ENCODE measurements around the gene TTLL12. TPM values are rescaled to one million over a fixed set of nuclear protein-coding genes. Genes with fewer than 3 reads are reported as not detected.

Gene TTLL12
- total RNA-seq, 1 experiment from 2014 or later = 63.4 TPM

DNA sequence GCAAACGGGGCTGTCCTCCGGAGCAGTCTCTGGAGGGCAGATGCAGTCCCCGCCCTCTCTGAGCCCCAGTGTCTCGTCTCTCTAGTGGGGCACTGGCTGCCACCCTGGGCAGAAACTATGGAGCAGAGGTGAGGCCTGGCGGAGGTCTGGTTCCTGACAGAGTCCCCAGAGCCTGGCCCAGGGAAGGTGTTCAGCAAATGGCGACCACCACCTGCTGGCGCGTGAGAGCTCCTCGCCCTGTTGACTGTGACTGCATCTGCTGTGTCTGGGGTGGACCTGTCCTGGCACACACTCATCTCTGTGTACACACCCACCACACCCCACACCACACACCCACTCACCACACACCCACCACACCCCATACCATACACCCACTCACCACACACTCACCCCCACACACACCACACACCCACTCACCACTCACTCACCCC, 18.3 kb upstream of the TTLL12 start:
- no TSS peak for BruUV-seq (replicated peaks)
- no peaks in the 10 kb centered on the region for H3K4me1 Mint-ChIP-seq (ENCODE audit: low read depth, unreplicated experiment)
- peaks cover 47% of the 10 kb centered on the region for H3K27me3 Mint-ChIP-seq (ENCODE audit: unreplicated experiment)
- intact Hi-C loops (cut with micrococcal nuclease; ENCODE audit: unreplicated experiment) = no loop called here
- no peak for DNase-seq
- no peaks in the 10 kb centered on the region for H3K9me3 Mint-ChIP-seq (ENCODE audit: low read depth, unreplicated experiment)
- no peak overlapping the region for H3K4me3 Mint-ChIP-seq (ENCODE audit: low read depth, unreplicated experiment)
- no peaks in the 10 kb centered on the region for H3K36me3 Mint-ChIP-seq (ENCODE audit: insufficient read depth, unreplicated experiment)
- no peak overlapping the region for H3K27ac Mint-ChIP-seq (ENCODE audit: unreplicated experiment)
- CTCF ChIA-PET = no interaction called here
- TF ChIP-seq, protein P1, sequence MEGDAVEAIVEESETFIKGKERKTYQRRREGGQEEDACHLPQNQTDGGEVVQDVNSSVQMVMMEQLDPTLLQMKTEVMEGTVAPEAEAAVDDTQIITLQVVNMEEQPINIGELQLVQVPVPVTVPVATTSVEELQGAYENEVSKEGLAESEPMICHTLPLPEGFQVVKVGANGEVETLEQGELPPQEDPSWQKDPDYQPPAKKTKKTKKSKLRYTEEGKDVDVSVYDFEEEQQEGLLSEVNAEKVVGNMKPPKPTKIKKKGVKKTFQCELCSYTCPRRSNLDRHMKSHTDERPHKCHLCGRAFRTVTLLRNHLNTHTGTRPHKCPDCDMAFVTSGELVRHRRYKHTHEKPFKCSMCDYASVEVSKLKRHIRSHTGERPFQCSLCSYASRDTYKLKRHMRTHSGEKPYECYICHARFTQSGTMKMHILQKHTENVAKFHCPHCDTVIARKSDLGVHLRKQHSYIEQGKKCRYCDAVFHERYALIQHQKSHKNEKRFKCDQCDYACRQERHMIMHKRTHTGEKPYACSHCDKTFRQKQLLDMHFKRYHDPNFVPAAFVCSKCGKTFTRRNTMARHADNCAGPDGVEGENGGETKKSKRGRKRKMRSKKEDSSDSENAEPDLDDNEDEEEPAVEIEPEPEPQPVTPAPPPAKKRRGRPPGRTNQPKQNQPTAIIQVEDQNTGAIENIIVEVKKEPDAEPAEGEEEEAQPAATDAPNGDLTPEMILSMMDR (IDR thresholded peaks at IDR 0.05; ENCODE audit: unreplicated experiment) = no peak

DNA sequence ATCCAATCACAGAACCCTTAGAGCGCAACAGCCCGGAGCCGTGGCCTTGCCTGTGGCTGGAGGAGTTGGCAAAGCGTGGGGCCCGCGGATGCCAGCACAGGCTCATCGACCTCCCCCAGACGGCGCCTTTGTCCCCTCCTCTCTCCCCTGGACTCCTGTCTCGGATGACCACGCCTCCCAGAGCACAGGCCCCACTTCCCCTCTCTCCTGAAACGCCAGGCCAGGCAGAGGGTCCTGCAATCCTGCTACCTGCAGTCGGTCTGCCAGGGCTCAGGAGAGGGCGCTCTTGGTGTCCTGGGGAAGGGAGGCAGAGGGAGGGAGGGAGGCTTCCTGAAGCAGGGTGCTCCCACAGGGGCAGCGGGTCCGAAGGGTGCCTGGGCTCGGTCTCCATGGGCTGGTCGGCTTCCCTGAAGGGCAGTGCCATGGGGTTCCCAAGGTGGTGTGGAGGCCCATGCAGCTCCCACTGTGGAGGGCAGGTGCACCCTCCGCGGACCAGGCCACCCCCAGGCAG, 16.6 kb upstream of the TTLL12 start:
- Mint-ChIP-seq H3K27me3 (ENCODE audit: unreplicated experiment) (peaks cover 48% of the 10 kb centered on the region), H3K36me3 (ENCODE audit: insufficient read depth, unreplicated experiment) (no peaks in the 10 kb centered on the region), H3K27ac (ENCODE audit: unreplicated experiment) (no peak overlapping the region), H3K4me1 (ENCODE audit: low read depth, unreplicated experiment) (peaks cover 9% of the 10 kb centered on the region), H3K9me3 (ENCODE audit: low read depth, unreplicated experiment) (no peaks in the 10 kb centered on the region), H3K4me3 (ENCODE audit: low read depth, unreplicated experiment) (no peak overlapping the region)
- CTCF ChIA-PET = no interaction called here
- BruUV-seq (replicated peaks) = no TSS peak
- intact Hi-C loops (cut with micrococcal nuclease; ENCODE audit: unreplicated experiment) = no loop called here
- DNase-seq = no peak
- TF ChIP-seq, protein P1 (IDR thresholded peaks at IDR 0.05; ENCODE audit: unreplicated experiment) = no peak

DNA sequence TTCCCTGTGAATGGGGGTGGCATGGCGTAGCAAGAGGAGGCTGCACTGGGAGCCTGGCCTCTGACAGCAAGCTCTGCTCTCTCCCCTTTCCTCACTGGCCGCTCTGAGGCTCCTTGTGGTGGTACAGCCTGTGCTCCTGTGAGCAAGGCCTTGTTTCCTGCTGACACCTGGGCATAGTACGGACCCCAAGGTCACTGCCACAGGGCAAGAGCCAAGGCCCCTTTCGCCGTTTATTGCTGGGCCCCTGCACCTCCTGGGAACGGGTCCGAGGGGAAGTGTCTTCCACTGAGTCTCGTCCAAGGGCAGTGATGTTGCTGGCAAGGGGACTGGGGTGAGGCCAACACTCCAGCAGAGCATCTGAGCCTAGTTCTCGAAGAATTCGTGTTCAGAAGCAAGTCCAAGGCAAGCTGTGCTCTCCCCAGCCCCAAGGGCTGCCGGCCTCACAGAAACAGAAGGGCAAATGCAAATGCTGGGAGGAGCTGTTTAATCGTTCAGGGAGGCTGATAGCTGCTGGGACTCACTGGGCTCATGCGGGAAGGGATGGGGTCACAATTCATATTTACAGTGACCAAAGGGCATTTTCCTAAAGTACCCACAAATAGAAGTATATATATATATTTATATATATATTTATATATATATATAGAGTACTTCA, 15.9 kb upstream of the TTLL12 start:
- Mint-ChIP-seq H3K4me1 (ENCODE audit: low read depth, unreplicated experiment) (peaks cover 12% of the 10 kb centered on the region), H3K27me3 (ENCODE audit: unreplicated experiment) (peaks cover 48% of the 10 kb centered on the region), H3K27ac (ENCODE audit: unreplicated experiment) (no peak overlapping the region), H3K4me3 (ENCODE audit: low read depth, unreplicated experiment) (no peak overlapping the region), H3K36me3 (ENCODE audit: insufficient read depth, unreplicated experiment) (no peaks in the 10 kb centered on the region), H3K9me3 (ENCODE audit: low read depth, unreplicated experiment) (no peaks in the 10 kb centered on the region)
- CTCF ChIA-PET = no interaction called here
- DNase-seq = no peak
- intact Hi-C loops (cut with micrococcal nuclease; ENCODE audit: unreplicated experiment) = no loop called here
- TF ChIP-seq, protein P1 (IDR thresholded peaks at IDR 0.05; ENCODE audit: unreplicated experiment) = no peak
- BruUV-seq (replicated peaks) = no TSS peak

DNA sequence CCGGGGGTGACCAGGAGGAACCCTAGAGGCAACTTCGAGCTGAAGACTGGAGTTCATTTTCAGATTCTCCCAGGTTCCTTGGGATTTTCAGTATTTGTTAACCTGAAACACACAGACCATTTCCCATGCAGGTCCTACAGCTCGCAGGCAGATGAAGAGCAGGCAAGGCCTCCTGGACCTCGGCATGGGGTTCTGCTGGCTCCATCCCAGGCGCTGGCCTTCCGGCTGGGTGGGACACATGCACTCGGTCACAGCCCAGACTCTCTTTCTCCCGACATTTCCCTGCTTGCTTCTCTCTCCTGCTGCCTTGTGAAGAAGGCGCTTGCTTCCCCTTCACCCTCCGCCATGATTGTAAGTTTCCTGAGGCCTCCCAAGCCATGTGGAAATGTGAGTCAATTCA, 15.4 kb upstream of the TTLL12 start:
- no peak for DNase-seq
- Mint-ChIP-seq H3K27me3 (ENCODE audit: unreplicated experiment) (peaks cover 48% of the 10 kb centered on the region), H3K27ac (ENCODE audit: unreplicated experiment) (no peak overlapping the region), H3K36me3 (ENCODE audit: insufficient read depth, unreplicated experiment) (no peaks in the 10 kb centered on the region), H3K4me3 (ENCODE audit: low read depth, unreplicated experiment) (no peak overlapping the region), H3K4me1 (ENCODE audit: low read depth, unreplicated experiment) (peaks cover 12% of the 10 kb centered on the region), H3K9me3 (ENCODE audit: low read depth, unreplicated experiment) (no peaks in the 10 kb centered on the region)
- TF ChIP-seq, protein P1 (IDR thresholded peaks at IDR 0.05; ENCODE audit: unreplicated experiment) = no peak
- CTCF ChIA-PET = no interaction called here
- intact Hi-C loops (cut with micrococcal nuclease; ENCODE audit: unreplicated experiment) = no loop called here
- BruUV-seq (replicated peaks) = no TSS peak

All from Calu3 (cell line).